Measurements from ENCODE around the gene RNF130.

RNF130 gene

DNA sequence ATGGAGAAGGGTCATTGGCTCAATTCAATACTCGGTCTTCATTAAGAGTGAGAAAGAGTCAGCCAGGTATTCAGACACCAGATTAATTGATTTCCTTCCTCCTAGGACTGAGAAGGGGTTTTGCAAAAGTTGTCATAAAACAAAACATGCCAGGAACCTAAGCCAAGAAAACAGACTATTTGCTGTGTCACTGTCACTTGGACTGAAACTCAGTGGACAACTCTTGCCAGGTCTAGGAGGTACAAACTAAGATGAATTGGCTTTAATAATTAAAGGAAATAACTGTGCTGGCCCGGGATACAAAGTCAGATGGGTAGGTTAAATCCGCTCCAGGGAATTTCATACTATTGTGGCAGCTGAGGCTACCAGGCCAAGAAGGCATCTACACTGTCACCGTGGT is 92.8 kb downstream of the RNF130 start:
- DNase-seq (ENCODE audit: extremely low read depth, low read depth), result no peak
- TF ChIP-seq, protein P1, sequence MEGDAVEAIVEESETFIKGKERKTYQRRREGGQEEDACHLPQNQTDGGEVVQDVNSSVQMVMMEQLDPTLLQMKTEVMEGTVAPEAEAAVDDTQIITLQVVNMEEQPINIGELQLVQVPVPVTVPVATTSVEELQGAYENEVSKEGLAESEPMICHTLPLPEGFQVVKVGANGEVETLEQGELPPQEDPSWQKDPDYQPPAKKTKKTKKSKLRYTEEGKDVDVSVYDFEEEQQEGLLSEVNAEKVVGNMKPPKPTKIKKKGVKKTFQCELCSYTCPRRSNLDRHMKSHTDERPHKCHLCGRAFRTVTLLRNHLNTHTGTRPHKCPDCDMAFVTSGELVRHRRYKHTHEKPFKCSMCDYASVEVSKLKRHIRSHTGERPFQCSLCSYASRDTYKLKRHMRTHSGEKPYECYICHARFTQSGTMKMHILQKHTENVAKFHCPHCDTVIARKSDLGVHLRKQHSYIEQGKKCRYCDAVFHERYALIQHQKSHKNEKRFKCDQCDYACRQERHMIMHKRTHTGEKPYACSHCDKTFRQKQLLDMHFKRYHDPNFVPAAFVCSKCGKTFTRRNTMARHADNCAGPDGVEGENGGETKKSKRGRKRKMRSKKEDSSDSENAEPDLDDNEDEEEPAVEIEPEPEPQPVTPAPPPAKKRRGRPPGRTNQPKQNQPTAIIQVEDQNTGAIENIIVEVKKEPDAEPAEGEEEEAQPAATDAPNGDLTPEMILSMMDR (IDR thresholded peaks at IDR 0.05; ENCODE audit: low read depth, low read length), result no peak

DNA sequence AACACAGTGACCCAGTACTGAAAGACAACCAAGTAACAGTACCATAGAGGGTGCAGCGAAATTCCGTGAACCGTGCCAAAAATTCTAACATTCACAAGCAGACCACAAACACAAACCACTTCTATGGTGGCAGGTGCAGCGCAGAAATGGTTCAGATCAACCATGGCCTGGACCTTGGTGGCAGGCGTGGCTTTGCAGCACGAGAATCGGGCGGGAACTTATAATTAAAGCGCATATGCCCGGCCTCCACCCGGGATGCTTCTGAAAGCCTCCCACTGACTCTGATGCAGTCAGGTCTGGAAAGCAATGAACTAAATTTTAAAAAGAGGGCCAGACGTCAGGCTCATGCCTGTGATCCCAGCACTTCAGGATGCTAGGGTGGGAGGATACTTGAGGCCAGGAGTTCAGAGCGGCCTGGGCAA is 95.8 kb downstream of the RNF130 start:
- no peak for DNase-seq (ENCODE audit: extremely low read depth, low read depth)
- TF ChIP-seq, protein P1 (IDR thresholded peaks at IDR 0.05; ENCODE audit: low read depth, low read length), result no peak

DNA sequence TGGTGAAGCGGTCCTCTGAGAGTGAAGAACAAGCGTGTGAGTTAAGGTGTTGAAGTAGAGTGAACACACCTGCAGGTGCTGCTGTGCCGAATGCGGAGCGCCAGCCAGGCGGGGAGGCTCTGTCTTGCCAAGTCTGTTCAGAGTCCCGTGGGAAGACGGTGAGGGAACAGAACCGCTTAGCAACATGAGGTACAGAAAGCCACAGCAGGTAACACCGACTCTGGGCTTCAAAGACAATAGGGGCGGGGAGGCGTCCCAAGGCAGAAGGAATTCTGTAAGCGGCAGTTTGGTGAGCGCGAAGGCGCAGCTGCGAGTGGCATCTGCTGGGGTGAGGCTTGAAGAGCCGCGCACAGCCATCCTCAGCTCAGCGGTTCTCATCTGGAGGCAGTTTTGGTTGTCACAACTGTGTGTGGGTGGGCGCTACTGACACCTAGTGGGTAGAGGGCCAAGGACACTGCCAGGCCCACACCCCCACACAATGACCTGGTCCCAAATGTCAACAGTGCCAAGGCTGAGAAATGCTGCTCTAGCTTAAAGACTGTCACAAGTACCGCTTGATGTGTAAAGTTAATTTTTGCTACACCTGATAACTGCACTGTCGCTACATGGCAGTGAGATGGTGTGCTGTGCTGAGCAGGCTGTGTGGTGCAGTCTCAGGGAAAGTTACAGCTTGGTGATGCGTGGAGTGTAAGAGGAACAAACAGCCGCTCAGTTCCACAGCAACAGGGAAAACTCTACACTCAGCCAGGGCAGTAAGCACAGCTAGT is 96.4 kb downstream of the RNF130 start:
- no peak for DNase-seq (ENCODE audit: extremely low read depth, low read depth)
- TF ChIP-seq, protein P1 (IDR thresholded peaks at IDR 0.05; ENCODE audit: low read depth, low read length), result peak; percentile 20

DNA sequence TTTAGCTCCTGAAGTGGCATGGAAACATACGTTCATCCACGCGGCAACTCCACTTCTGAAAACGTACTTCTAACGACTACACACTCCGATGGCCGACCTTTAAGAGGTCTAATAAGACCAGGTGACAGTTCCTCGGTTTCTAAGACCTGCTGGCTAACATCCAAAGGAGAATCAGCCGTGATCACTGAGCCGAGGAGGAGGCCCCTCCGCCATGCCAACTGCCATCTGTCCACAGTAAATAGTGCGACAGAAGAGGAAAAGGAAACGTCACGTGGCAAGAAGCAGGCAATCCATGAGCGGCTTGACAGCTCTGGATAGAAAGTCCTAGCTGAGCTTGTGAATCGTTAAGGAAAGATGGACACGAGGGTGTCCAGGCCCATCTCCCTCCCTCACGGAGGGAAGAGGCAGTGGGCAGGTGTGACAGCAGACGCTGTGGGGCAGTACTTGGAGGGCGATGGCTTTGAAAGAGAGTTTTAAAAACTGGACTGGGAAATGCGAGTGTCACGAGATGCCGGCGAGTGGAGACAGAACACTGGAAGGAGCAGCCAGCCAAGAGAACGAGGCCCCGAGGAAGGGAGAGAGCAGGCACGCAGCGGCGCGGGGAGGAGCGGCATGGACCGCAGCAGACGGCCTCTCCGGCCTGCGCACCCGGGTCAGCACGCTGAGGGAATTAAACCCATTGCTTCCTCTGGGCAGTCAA is 97.2 kb downstream of the RNF130 start:
- no peak for DNase-seq (ENCODE audit: extremely low read depth, low read depth)
- TF ChIP-seq, protein P1 (IDR thresholded peaks at IDR 0.05; ENCODE audit: low read depth, low read length), result no peak

DNA sequence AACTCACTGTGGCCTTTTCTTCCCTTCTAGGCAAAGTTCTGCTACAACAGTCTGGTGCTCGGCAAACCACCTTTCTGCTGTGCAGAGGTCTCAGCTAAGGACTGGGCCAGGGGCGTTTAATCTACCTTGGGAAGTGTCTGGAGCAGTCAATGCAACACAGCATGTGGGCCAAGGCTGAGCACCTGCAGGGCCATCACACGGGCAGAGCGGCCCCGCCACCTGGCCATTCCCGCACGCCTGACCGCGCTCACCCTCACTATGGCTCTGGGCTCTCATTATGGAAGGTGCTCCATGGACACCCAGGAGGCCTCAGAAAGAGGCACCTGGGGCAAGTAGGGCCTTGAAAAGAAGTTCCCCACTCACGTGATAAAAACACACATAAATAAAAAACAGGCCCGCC is 98.2 kb downstream of the RNF130 start:
- no peak for DNase-seq (ENCODE audit: extremely low read depth, low read depth)
- TF ChIP-seq, protein P1 (IDR thresholded peaks at IDR 0.05; ENCODE audit: low read depth, low read length), result no peak

DNA sequence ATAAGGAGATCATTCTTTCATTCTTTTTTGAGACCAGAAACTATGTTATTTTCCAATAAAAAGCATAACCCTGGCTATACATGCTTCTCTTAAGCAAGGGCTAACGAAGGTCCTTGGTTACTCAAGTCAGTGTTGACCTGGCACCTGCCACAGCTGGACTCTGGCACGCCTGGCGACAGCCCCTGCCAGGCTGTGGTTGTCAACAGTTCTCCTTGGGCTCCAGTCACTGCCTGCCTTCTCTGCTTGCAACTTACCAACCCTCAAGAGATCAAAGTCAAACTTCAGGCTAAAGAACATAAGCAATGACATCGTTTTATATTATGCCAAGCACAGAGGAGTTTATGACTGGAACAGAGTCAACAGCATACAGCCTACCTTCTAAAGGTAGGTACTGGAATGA is 102.4 kb downstream of the RNF130 start:
- TF ChIP-seq, protein P1 (IDR thresholded peaks at IDR 0.05; ENCODE audit: low read depth, low read length), result no peak
- DNase-seq (ENCODE audit: extremely low read depth, low read depth), result no peak

DNA sequence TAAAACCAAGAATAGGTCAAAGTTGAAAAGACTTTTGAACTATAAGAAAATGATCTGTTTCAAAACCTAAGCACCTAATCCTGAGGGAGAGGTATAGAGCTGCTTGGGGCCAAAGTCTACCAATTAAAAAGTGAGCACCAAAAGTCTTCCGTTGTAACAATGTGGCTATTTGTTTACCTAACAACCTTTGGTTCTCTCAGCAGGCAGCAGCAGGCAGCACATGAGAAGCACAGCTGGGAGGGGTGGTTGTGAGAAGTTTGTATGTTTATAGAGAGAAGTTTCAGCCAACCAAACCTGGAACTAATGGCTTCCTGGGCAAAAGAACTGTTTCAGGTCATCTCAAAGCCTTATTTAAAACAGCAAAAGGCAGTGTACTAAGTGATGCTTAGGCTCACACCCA is 104.1 kb downstream of the RNF130 start:
- TF ChIP-seq, protein P1 (IDR thresholded peaks at IDR 0.05; ENCODE audit: low read depth, low read length), result no peak
- DNase-seq (ENCODE audit: extremely low read depth, low read depth), result no peak
